SK-MEL-5 (cell line): ENCODE measurements around the gene IFT81. TPM values are rescaled to one million over a fixed set of nuclear protein-coding genes. Genes with fewer than 3 reads are reported as not detected.
"Not testable (repeated sequence)": the region's sequence is repeated elsewhere in the genome, so short reads cannot be mapped to it uniquely, and the experiment has no call there.

ENCODE experiments used
- DNase-seq: peaks from one replicate; pipeline ENCODE4 v3.0.0-alpha.2; 2016; ENCODE audit warnings: low read depth, low spot score
- in situ Hi-C: cut with HindIII; loops from 2 replicates; pipeline ENCODE4 v1.10.0; 2016; ENCODE audit warnings: low sequenced_read_pairs, high pct_unique_total_duplicates, low pct_unique_long_range_greater_than_20kb
- total RNA-seq: library from RNA; depleted of rRNA; stranded (reverse); fragments of >200 nt; shearing (Covaris generic); gene quantifications from 2 replicates; pipeline ENCODE4 v1.2.3, GENCODE V29; 2014

The IFT81 gene
- total RNA-seq, 1 experiment from 2014 or later = 74.7 TPM

DNA sequence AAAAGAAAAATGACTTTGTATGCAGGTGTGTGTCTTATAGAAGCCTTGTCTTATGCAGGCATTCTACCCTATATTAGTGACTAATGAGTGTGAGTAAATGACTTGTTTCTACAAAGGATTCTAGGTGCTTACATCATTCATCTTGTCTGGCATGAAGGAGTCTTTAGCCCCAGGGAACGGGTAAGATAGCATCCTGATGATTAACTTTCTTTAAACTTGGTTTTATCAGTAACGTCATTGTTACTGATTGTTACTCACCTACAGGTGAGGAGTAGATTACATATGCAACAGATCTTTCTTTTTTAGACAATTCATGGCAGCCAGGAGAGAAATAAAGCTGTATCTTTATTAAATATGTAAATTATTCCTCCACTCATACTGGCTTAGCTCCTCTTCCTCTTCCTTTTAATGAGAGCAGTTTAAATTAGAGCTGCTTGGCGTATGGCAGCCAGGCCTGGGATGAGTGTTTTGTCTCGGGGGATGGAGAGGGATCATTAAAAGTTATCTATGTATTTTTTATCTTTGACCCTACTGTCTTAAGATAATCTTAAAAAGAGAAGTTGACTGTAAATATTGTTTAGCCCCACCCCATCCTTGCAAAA, 99.7 kb downstream of the IFT81 start:
- no peak for DNase-seq

DNA sequence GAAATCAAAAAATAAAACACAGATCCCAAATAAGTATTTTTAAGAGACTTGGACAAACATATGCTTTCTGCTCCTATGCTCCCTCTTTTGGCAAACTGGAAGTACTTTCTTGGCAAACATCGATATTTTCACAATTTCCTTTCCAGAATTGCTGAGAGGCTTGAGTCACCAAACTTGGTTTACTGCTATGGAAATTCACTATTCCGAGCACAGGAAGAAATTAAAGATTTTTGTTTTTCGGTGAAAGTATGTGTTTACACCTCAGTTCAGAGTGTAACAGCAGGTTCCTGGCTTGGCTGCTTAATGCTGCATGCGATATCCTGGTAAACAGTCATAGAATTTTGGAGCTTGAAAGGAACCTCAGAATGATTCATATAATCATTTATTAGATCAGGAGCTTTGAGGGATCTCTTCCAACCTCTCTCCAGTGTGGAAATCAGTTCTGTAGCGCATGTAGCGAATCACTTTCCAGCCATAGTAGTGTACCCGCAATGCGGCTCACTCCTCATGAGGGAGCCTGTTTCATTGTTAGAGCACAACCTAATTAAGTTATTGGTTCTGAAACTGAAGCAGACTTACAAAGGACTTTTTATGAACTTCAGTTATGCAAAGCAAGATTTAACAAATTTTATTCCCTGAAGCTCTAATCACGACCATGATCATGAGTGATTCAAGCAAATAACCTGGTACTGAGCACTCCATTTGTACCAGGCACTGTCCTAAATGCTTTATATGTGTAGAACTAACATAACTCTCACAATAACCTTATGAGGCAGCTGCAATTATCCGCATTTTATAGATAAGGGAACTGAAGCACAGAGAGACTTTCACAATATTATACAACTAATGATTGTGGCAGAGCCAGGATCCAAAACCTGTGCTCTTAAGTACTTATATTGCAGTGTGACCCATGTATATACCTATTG, 100.5 kb downstream of the IFT81 start:
- DNase-seq = peak; percentile 60
- in situ Hi-C loops = no loop called here

More for the DNA sequence above, 99.7 kb downstream of the IFT81 start:
- in situ Hi-C loops = no loop called here

DNA sequence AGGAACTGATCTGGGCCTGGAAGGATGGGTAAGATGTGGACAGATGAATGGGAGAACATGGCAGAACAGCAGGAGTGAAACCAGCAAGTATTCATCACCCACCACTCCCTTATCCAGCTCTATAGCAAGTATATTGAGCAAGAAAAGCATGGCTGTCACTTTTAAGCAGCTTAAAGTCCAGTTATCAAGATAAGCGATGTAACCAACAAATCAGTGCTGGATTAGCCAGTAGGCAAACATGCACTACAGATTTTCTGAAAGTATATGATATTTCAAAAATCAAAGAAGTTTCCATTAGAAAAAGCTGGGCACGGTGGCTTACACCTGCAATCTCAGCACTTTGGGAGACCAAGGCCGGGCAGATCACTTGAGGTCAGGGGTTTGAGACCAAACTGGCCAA, 103.0 kb downstream of the IFT81 start:
- in situ Hi-C loops = no loop called here
- no peak for DNase-seq

DNA sequence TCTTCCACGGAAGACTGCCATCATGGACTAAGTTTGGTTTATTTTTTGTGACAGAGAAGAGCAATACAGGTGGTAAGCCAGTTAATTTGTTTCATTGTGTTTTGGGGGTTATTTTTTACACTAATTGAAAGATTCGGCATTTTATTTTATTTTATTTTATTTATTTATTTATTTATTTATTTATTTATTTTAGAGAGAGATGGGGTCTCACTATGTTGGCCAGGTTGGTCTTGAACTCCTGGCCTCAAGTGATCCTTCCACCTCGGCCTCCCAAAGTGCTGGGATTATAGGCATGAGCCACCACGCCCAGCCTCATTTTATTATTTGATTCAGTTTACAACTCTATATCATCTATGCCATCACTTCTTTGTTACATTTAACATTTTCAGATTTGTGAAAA, 104.2 kb downstream of the IFT81 start:
- in situ Hi-C loops = not testable (repeated sequence)

DNA sequence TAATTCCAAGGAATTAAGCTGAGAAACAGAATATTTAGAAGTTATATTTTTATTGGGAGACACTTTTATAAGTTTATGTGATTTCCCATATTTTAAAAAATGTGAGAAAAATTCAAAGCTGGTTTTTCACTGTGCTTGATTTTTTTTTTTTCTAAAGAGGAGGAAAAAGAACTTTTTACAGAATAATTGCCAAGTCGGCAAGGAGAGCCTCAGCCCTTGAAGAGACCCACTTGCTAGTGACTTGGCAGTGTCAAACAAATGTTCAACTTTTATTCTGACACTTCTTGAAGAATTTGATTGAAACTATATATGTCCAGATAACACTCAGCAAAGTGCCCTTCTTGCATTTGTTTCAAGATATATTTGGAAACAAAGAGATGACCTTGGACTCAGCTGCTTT, 104.6 kb downstream of the IFT81 start:
- in situ Hi-C loops = no loop called here
- DNase-seq = no peak

More for the DNA sequence above, 104.2 kb downstream of the IFT81 start:
- DNase-seq = not testable (repeated sequence)

DNA sequence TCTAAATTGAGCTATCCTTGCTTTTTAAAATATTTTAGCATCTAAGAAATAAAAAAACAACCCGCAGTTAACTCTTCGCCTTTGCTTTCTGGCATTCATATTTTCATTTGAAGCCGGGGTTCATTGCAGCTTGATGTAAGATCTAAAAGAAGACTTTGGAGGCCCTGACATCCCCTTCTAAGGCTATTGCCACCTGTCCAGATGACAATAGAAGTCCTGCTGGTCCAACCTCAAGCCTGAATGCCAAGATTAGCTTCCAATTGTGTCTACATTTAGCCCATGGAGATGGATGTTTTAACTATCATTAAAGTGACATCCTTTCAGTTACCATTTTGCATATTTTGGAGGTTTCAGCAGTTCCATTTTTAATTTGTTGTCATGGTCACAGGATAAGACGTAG, 105.3 kb downstream of the IFT81 start:
- DNase-seq = no peak
- in situ Hi-C loops = no loop called here

DNA sequence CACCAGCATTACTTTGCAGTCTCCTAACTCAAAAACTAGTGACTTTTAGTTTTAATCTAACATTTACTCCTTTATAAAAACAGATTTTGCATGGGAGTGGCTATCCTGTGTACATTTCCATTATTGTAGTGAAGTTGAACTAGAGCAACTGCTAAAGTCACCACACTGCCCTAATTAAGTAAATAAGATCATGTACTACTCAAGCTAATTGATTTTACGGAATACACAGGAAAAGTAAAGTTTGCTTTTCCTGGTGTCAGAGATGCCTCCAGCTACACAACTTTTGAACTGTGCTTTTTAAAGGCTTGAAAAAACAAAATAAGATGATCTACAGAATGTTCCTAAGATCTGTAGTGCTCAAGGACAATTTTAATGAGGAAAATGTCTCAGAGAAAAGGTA, 106.5 kb downstream of the IFT81 start:
- in situ Hi-C loops = no loop called here
- no peak for DNase-seq

DNA sequence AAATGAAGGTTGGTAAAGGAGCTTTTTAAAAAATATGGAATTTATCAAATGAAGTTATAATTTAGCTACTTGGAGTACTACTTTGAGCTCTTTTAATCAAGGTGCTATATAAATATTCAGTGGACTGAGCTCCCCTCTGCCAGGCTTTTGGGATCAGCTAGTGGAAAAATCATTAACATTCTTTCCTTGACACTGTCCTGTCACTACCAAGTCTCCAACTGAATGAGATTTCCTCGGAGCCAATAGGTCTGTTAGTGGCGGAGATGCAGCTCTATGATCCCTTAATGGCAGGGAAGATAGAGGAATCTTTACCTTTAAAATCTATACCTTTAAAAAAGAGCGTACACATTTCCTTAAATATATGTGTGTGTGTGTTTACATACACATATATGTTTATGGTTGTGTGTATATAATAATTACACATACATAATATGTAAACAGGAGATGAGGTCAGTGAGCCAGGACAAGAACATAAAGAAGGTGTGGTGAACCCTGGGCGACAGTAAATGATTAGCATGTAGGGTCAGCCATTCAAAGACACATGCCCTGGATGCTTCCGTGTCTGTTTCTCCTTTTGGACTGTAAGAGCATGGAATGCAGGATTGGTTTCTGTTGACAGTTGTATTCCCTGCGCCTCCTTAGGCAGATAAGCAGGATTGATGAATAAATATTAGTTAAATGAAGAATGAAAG, 109.2 kb downstream of the IFT81 start:
- in situ Hi-C loops = no loop called here
- DNase-seq = no peak

DNA sequence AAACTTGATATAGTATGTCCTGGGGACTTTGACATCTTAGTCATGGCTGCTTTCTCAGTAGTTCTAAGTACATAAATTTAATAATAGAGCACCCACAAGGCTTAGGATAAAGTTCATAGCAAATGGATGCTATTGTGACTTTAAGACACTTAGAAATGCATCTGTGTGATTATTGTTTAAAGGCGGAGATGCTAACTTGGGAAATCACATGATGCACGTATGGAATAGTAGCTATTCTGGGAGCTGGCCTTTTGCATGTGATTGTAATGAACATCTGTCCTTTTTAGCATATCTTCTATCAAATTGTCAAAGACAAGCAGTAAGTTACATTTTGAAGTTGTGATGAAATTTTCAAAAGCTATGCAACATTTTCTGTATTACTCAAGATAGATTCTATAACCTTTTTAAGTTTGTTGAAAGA, 110.2 kb downstream of the IFT81 start:
- peak; percentile 65 for DNase-seq
- in situ Hi-C loops = no loop called here

DNA sequence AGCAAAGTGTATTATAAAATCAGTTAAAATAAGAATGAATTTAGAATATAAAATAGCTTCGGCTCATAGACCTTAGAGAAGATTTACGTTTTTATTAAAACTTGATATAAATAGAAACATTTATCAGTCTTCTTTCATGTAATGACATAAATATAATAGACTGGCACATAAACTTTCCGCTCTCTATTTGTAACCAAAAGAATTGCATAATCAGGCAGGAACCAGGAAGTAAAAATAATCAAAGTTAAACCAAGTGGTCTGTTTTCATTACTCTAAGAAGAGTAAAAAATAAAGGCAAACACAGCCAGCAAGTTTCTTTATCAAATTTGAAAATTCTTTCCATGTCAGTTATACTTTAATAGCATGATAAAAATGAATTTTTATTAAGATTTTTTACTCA, 110.6 kb downstream of the IFT81 start:
- no peak for DNase-seq
- in situ Hi-C loops = no loop called here

DNA sequence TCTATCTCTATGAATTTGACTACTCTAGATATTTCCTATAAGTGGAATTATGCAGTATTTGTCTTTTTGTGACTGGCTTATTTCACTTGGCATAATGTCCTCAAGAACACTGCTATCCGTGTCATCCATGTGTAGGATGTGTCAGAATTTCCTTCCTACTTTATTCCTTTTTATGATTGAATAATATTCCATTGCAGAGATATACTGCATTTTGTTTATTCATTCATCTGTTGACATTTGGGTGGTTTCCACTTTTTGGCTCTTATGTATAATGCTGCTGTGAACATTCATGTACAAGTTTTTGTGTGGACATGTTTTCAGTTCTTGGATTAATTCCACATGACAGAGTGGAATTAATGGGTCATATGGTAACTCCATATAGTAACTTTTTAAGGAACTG, 111.2 kb downstream of the IFT81 start:
- in situ Hi-C loops = no loop called here
- no peak for DNase-seq

DNA sequence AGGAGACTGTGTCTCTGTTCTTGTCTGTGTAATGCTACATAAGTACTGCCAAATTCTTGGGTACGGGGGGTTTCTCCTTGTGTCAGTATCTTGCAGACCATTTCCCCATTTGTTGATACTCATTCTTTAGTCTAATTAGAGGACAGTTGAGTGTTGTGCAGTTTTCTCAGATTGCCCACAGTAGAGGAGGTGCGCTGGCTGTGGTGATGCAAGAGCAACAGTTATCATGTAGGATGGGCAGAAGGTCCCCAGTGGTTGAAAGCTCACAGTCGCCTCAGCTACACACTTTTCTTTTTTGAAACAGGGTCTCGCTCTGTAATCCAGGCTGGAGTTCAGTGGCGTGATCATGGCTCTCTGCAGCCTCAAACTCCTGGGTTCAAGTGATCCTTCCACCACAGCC, 119.1 kb downstream of the IFT81 start:
- DNase-seq = no peak
- in situ Hi-C loops = no loop called here

DNA sequence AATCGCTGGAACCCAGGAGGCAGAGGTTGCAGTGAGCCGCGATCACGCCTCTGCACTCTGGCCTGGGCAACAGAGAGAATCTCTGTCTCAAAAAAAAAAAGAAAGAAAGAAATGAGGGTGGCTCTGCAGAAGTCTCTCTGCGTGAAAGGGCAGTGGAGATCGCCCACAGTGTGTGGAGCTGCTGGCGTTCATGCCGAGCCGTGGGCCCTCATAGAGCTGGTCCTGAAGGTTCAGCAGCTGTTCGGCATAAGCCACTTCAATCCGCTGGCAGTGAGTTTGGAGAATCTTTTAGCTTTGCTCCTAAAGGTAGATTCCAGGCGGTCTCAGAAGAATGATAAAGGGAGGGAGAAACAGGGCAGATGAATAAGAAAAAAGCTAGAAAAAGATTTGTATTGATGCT, 120.2 kb downstream of the IFT81 start:
- no peak for DNase-seq
- in situ Hi-C loops = no loop called here

DNA sequence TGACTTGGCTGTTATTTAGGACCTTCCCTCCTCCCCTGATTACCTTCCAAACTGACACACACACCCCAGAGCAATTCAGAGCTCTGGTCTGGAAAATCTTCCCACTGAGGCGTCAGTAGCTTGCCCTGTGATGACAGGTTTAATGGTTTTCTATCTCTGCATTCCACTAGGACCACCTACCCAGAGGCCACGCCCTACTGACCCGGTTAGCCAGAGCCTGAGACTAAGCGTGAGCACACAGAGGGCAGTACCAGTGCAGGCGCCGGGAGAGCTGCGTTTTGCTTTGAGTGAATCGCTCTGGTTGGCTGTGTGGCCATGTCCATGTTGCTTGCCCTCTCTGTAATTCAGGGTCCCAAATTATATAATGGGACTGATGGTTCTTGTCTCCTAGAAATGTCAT, 120.7 kb downstream of the IFT81 start:
- in situ Hi-C loops = no loop called here
- no peak for DNase-seq

DNA sequence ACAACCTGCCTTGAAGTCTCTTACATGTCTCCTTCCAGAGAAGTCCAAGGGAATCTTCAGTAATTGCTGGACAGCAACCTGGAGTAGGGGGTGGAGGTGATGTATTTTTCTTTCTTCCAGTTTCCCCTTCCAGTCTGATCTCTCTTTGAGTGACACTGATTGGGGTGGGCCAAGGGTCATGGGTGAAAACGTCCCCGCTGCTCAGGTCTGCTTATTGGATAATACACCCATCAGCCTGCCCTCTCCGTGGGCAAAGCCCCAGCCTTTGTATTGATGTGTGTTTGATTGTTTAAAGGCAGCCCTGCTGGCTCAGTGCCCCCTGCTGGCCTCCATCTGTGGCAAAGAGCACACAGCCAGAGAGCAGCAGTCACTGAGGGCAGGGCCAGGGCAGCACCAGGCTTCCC, 121.2 kb downstream of the IFT81 start:
- peak; percentile 66 for DNase-seq
- in situ Hi-C loops = no loop called here

DNA sequence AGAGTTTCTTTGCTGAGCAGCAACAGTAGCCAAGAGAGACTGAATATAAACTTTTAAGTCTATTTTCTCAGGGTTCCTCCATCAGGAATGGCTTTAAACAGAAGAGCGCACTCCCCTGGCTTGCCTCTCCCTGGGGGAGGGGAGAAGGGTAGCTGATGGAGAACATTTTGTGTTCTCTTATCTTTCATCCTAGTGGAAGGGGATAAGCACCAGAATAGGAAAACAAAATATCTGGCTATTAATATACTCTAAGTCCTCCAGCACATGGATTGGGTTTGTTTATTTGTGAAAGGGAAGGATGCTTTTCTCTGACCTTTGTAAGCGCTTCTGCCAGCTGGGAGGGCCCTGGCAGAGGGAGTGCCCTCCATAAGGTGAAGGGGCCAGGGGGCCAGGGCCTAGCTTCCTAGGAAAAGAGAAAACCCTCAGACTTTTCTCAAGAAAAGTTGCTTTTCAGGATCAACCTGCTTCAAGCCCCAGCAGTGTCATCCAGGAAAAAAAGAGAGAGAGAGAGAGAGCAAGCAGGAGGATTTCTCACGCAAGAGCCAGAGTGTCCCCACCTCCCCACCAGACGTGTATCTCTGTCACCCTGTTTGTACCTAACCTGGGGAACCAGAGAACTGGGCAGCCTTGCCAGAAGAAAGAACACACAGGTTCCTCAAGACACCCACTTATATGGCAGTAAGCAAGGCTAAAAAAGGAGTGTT, 122.6 kb downstream of the IFT81 start:
- in situ Hi-C loops = no loop called here
- DNase-seq = no peak

DNA sequence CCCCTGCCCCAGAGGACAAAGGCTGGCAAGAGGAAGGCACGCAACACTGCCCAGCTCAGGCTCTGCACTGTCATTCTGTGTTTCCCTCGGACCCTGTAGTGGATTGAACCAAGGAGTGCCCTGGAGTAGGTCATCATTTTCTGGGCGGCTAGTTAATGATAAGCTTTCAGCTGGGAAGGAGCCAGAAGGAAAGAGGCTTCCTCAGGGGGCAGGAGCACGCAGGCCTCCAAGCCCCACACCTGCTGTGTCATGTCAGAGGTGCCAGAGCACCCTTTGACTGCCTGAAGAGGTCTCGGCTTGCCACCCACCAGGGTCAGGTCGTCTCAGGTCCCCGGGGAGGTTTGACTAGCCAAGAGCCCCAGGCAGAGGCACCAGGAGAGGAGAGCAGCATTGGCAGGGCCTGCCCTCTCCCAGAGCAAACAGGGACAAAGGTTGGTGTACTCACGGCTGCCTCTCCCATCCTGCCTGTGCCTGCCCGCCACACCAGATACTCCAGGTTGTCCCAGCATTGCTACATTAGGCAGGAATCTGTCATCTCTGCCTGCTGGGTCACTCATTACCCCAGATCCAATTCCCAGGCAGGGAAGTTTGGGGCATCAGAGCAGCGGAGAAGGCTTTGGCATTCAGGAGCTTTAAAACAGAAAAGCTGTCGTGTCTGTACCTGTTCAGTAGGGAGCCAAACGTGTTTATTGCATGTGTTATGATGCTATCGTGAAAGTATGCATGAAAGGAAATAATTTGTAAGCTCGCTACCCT, 123.4 kb downstream of the IFT81 start:
- in situ Hi-C loops = no loop called here
- DNase-seq = no peak
